Measurements from ENCODE around the gene AK1. TPM values are rescaled to one million over a fixed set of nuclear protein-coding genes. Genes with fewer than 3 reads are reported as not detected.

The AK1 gene
- total and polyA plus RNA-seq, 2 of the 13 experiments (the other 11 are each of a cell fraction or from before 2014, with no cell fraction given), result 19.1 to 32.8 TPM

DNA sequence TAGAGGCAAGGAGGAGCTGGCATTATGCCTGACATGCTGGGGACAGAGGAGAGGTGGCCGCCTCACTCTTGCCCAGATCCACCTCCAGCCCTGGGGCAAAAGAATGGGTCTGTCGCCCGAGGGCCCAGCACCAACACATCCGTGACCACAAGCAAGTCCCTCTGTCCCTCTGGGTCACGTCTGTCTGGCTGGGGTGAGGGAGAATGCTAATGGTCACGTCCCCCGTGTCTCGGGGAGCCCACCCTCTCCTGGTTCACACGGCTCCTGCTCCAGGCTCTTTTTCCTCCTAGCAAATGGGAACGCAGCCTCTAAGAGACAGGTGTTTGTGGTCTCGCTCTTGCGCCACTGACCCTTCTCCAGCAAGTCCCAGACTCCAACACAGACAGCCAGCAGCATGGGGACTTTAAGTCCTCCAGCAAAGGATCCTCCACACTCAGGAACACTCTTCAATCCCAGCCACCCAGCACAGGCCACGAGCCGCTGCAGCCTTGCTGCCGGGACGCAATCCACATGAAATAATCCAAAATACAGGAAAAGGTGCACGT is 27.1 kb downstream of the AK1 start:
- FAIRE-seq (no peak), ATAC-seq (no peak), DNase-seq (ENCODE audit: low spot score) (no peak)
- H3K27ac ChIP-seq (ENCODE audit: extremely low read length, insufficient read depth, low read length), result no peak overlapping the region
- H3K4me2 ChIP-seq (ENCODE audit: low read depth, low read length), result no peak overlapping the region
- no peak overlapping the region for H3K4me3 ChIP-seq (replicated peaks in 1 of 3; ENCODE audit: insufficient read depth in 1 of 3, low read depth in 2 of 3, low read length in 3 of 3)
- no peak overlapping the region for H2AFZ ChIP-seq (ENCODE audit: low read length)
- in situ Hi-C loops (cut with HindIII; ENCODE audit: extremely low pct_ligation_motif_present, low pct_unique_long_range_greater_than_20kb), result no loop called here
- no peak overlapping the region for H3K9ac ChIP-seq (ENCODE audit: insufficient read depth, low read depth, low read length)
- intact Hi-C loops (cut with micrococcal nuclease; ENCODE audit: unreplicated experiment), result no loop called here
- no TSS peak for BruUV-seq (replicated peaks)
- 0 out of 2 replicates have a peak, but pooled peaks cover 7% of the 10 kb centered on the region for H3K9me3 ChIP-seq (ENCODE audit: low read length)
- H3K36me3 ChIP-seq (replicated peaks in 1 of 2; ENCODE audit: control insufficient read depth in 1 of 2, insufficient read depth in 2 of 2, low read length in 2 of 2), result no peaks in the 10 kb centered on the region
- no peaks in the 10 kb centered on the region for H4K20me1 ChIP-seq (ENCODE audit: insufficient read depth, low read length)
- CTCF ChIA-PET (ENCODE audit: low intra/inter-chr PET ratio, low total read pairs), result no interaction called here
- 88% methylated on average over 14 of the region's 17 CpGs for WGBS (ENCODE audit: low lambda C conversion rate)
- no peak for TF ChIP-seq TBX3 (IDR thresholded peaks at IDR 0.05; ENCODE audit: borderline replicate concordance)
- no peak for TF ChIP-seq ZFP1 (CRISPR knock-in tag; IDR thresholded peaks at IDR 0.05)
- no peak for TF ChIP-seq ELF3 (CRISPR knock-in tag; IDR thresholded peaks at IDR 0.05)
- TF ChIP-seq NFKBIZ (CRISPR knock-in tag; IDR thresholded peaks at IDR 0.05), result no peak
- TF ChIP-seq, protein P1, sequence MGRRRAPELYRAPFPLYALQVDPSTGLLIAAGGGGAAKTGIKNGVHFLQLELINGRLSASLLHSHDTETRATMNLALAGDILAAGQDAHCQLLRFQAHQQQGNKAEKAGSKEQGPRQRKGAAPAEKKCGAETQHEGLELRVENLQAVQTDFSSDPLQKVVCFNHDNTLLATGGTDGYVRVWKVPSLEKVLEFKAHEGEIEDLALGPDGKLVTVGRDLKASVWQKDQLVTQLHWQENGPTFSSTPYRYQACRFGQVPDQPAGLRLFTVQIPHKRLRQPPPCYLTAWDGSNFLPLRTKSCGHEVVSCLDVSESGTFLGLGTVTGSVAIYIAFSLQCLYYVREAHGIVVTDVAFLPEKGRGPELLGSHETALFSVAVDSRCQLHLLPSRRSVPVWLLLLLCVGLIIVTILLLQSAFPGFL (CRISPR knock-in tag; IDR thresholded peaks at IDR 0.05), result no peak
- no peak for TF ChIP-seq ZNF292 (CRISPR knock-in tag; IDR thresholded peaks at IDR 0.05; ENCODE audit: borderline replicate concordance, low read depth)
- no peak for TF ChIP-seq MATR3 (CRISPR knock-in tag; IDR thresholded peaks at IDR 0.05)
- TF ChIP-seq ELF1 (CRISPR knock-in tag; IDR thresholded peaks at IDR 0.05), result no peak
- no peak for TF ChIP-seq ZNF790 (CRISPR knock-in tag; IDR thresholded peaks at IDR 0.05; ENCODE audit: borderline replicate concordance)
- TF ChIP-seq, protein P2, sequence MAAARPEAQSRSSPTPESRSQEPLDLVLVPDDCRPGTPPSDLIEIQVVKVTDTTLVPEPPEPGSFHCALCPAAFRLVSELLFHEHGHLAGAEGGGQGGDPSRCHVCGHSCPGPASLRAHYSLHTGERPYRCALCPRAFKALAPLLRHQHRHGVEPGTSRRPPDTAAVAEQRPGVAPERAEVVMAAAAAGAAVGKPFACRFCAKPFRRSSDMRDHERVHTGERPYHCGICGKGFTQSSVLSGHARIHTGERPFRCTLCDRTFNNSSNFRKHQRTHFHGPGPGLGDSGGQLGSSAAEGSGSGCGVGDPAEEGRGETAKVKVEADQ (CRISPR knock-in tag; IDR thresholded peaks at IDR 0.05; ENCODE audit: borderline replicate concordance), result no peak
- TF ChIP-seq, protein P3, sequence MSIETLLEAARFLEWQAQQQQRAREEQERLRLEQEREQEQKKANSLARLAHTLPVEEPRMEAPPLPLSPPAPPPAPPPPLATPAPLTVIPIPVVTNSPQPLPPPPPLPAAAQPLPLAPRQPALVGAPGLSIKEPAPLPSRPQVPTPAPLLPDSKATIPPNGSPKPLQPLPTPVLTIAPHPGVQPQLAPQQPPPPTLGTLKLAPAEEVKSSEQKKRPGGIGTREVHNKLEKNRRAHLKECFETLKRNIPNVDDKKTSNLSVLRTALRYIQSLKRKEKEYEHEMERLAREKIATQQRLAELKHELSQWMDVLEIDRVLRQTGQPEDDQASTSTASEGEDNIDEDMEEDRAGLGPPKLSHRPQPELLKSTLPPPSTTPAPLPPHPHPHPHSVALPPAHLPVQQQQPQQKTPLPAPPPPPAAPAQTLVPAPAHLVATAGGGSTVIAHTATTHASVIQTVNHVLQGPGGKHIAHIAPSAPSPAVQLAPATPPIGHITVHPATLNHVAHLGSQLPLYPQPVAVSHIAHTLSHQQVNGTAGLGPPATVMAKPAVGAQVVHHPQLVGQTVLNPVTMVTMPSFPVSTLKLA (IDR thresholded peaks at IDR 0.05), result no peak
- TF ChIP-seq ZNF138 (CRISPR knock-in tag; IDR thresholded peaks at IDR 0.05; ENCODE audit: low read depth), result no peak
- TF ChIP-seq ELF4 (CRISPR knock-in tag; IDR thresholded peaks at IDR 0.05; ENCODE audit: borderline replicate concordance), result no peak
- no peak for TF ChIP-seq MAZ (IDR thresholded peaks at IDR 0.05; ENCODE audit: borderline replicate concordance, low read depth, low read length)
- TF ChIP-seq MAZ (CRISPR knock-in tag; IDR thresholded peaks at IDR 0.05; ENCODE audit: low read depth), result no peak
- H3K79me2 ChIP-seq (ENCODE audit: insufficient read depth, low read length), result no peaks in the 10 kb centered on the region
- H3K27me3 ChIP-seq (ENCODE audit: control insufficient read depth in 1 of 2, insufficient read depth in 2 of 2, low read length in 2 of 2), result 0 out of 5 replicates have a peak, but pooled peaks cover 0 to 1% of the 10 kb centered on the region in 2 experiments
- POLR2A ChIA-PET, result no interaction called here
- H3K4me1 ChIP-seq (ENCODE audit: insufficient read depth, low read length), result peaks cover 70% of the 10 kb centered on the region

Data from HepG2 (cell line).